Measurements from ENCODE around the gene KRTAP4-2. TPM values are rescaled to one million over a fixed set of nuclear protein-coding genes. Genes with fewer than 3 reads are reported as not detected.
"Not testable (repeated sequence)": the region's sequence is repeated elsewhere in the genome, so short reads cannot be mapped to it uniquely, and the experiment has no call there.

KRTAP4-2 gene
- total RNA-seq, result not detected in 2 replicates

DNA sequence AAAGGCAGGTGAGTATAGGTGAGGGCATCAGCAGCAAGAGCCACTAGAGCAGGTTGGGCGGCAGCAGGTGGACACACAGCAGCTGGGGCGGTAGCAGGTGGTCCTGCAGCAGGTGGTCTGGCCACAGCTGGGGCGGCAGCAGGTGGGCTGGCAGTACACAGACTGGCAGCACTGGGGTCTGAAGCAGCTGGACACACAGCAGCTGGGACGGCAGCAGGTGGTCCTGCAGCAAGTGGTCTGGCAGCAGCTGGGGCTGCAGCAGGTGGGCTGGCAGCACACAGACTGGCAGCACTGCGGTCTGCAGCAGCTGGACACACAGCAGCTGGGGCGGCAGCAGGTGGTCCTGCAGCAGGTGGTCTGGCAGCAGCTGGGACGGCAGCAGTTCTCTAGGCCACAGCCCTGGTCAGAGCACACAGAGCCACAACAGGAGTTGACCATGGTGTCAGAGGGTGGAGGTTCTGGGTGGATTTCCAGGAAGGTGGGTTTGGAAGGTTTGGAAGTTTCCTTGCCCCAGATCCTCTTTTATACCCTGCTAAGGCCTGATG, at the start of gene KRTAP4-2:
TSS of gene KRTAP4-2 (minus strand) at position 495 of the 545 bp plus-strand sequence. CDS start at position 438, 57 bp downstream.
- no peak within 1 kb of the TSS for H3K4me3 Mint-ChIP-seq (ENCODE audit: low read depth)
- no peak for DNase-seq (ENCODE audit: low spot score)
- no peaks in the 10 kb centered on the region for H3K4me1 Mint-ChIP-seq (ENCODE audit: low read depth)
- H3K27me3 Mint-ChIP-seq (ENCODE audit: low read depth), result peaks cover 3% of the 10 kb centered on the region
- H3K9me3 Mint-ChIP-seq, result no peaks in the 10 kb centered on the region
- no peak within 1 kb of the TSS for H3K27ac Mint-ChIP-seq
- no peaks in the 10 kb centered on the region for H3K36me3 Mint-ChIP-seq (ENCODE audit: low read depth)
- intact Hi-C loops (cut with micrococcal nuclease), result no loop called here

GRCh38 chr17:41226598-41227095, 48.6 kb upstream of the KRTAP4-2 start, which contains the start of gene KRTAP9-2:
KRTAP9-2 (plus strand) TSS chr17:41226648; CDS start chr17:41226655, 7 bp downstream.
- DNase-seq (ENCODE audit: low spot score); H3K9me3 Mint-ChIP-seq; H3K4me1 Mint-ChIP-seq (ENCODE audit: low read depth); intact Hi-C loops (cut with micrococcal nuclease); H3K27ac Mint-ChIP-seq; H3K27me3 Mint-ChIP-seq (ENCODE audit: low read depth); H3K36me3 Mint-ChIP-seq (ENCODE audit: low read depth); H3K4me3 Mint-ChIP-seq (ENCODE audit: low read depth): not testable (repeated sequence)

GRCh38 chr17:41226051-41226450, 48.0 kb upstream of the KRTAP4-2 start:
- H3K9me3 Mint-ChIP-seq, result no peaks in the 10 kb centered on the region
- no peak overlapping the region for H3K27ac Mint-ChIP-seq
- H3K36me3 Mint-ChIP-seq (ENCODE audit: low read depth), result no peaks in the 10 kb centered on the region
- DNase-seq (ENCODE audit: low spot score), result no peak
- intact Hi-C loops (cut with micrococcal nuclease), result no loop called here
- H3K4me3 Mint-ChIP-seq (ENCODE audit: low read depth), result no peak overlapping the region
- no peaks in the 10 kb centered on the region for H3K4me1 Mint-ChIP-seq (ENCODE audit: low read depth)
- peaks cover 11% of the 10 kb centered on the region for H3K27me3 Mint-ChIP-seq (ENCODE audit: low read depth)

DNA sequence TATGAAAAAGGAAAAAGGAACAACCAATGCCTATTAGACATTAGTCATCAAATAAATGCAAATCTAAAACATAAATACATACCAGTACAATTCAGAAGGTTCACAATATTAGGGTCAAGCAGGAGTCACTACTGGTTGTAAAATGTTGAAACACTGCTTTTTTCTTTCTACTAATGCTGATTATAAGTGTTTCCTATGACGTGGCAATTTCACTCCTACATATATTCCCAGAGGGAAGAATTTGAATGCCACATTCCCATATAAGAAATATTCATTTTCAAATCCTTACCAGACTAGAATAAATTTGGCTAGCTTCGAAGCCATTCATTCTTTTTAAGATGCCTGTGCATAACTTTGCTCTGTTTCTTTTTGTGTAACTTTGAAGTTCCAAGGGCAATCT, 45.8 kb upstream of the KRTAP4-2 start:
- H3K27ac Mint-ChIP-seq, result no peak overlapping the region
- DNase-seq (ENCODE audit: low spot score), result no peak
- no peaks in the 10 kb centered on the region for H3K36me3 Mint-ChIP-seq (ENCODE audit: low read depth)
- no peaks in the 10 kb centered on the region for H3K4me1 Mint-ChIP-seq (ENCODE audit: low read depth)
- H3K4me3 Mint-ChIP-seq (ENCODE audit: low read depth), result no peak overlapping the region
- peaks cover 8% of the 10 kb centered on the region for H3K27me3 Mint-ChIP-seq (ENCODE audit: low read depth)
- intact Hi-C loops (cut with micrococcal nuclease), result no loop called here
- no peaks in the 10 kb centered on the region for H3K9me3 Mint-ChIP-seq

DNA sequence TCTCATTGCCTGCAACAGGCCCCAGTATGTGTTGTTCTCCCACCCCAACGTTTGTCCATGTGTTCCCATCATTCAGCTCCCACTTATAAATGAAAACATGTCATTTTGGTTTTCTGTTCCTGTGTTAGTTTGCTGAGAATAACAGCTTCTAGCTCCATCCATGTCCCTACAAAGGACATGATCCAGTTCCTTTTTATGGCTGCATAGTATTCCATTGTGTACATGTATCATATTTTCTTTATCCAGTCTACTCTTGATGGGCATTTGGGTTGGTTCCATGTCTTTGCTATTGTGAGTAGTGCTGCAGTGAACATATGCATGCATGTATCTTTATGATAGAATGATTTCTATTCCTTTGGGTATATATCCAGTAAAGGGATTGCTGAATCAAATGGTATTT, 37.7 kb upstream of the KRTAP4-2 start:
- Mint-ChIP-seq H3K4me1 (ENCODE audit: low read depth) (no peaks in the 10 kb centered on the region), H3K4me3 (ENCODE audit: low read depth) (no peak overlapping the region), H3K9me3 (no peaks in the 10 kb centered on the region), H3K27me3 (ENCODE audit: low read depth) (peaks cover 2% of the 10 kb centered on the region), H3K27ac (no peak overlapping the region), H3K36me3 (ENCODE audit: low read depth) (no peaks in the 10 kb centered on the region)
- intact Hi-C loops (cut with micrococcal nuclease), result no loop called here
- no peak for DNase-seq (ENCODE audit: low spot score)

DNA sequence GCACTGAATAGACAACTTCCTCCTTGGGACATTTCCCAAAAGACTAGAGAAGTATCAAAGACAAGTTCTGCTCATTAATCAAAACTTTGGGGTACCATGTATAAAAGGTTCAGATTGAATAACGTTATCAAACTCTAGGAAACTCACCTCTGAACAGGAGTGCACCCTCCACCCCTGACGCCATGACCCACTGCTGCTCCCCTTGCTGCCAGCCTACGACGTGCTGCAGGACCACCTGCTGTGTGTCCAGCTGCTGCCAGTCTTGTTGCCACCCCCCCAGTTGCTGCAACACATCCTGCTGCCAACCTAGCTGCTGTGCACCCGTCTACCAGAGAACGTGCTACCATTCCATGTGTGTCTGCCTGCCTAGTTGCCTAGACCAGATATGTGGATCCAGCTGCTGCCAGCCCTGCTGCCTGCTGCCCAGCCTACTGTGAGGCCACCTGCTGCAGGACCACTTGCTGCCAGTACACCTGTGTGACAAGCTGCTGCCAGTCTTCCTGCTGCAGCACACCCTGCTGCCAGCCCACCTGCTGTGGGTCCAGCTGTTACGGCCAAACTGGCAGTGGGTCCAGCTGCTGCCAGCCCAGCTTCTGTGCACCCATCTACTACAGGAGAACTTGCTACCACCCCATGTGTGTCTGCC, 34.6 kb upstream of the KRTAP4-2 start:
- Mint-ChIP-seq H3K27me3 (ENCODE audit: low read depth) (peaks cover 15% of the 10 kb centered on the region), H3K4me1 (ENCODE audit: low read depth) (no peaks in the 10 kb centered on the region), H3K9me3 (no peaks in the 10 kb centered on the region), H3K27ac (no peak overlapping the region), H3K4me3 (ENCODE audit: low read depth) (no peak overlapping the region), H3K36me3 (ENCODE audit: low read depth) (no peaks in the 10 kb centered on the region)
- no peak for DNase-seq (ENCODE audit: low spot score)
- intact Hi-C loops (cut with micrococcal nuclease), result no loop called here

- Mint-ChIP-seq H3K4me1 (ENCODE audit: low read depth) (no peaks in the 10 kb centered on the region), H3K27ac (no peak overlapping the region), H3K9me3 (no peaks in the 10 kb centered on the region), H3K27me3 (ENCODE audit: low read depth) (peaks cover 15% of the 10 kb centered on the region), H3K36me3 (ENCODE audit: low read depth) (no peaks in the 10 kb centered on the region), H3K4me3 (ENCODE audit: low read depth) (no peak overlapping the region)
- DNase-seq (ENCODE audit: low spot score), result no peak
- intact Hi-C loops (cut with micrococcal nuclease), result no loop called here
Observed at GRCh38 chr17:41211845-41212466, 33.9 kb upstream of the KRTAP4-2 start.

- DNase-seq (ENCODE audit: low spot score), result no peak
- no peaks in the 10 kb centered on the region for H3K36me3 Mint-ChIP-seq (ENCODE audit: low read depth)
- H3K9me3 Mint-ChIP-seq, result no peaks in the 10 kb centered on the region
- no peaks in the 10 kb centered on the region for H3K4me1 Mint-ChIP-seq (ENCODE audit: low read depth)
- intact Hi-C loops (cut with micrococcal nuclease), result no loop called here
- H3K27ac Mint-ChIP-seq, result no peak overlapping the region
- peaks cover 8% of the 10 kb centered on the region for H3K27me3 Mint-ChIP-seq (ENCODE audit: low read depth)
- H3K4me3 Mint-ChIP-seq (ENCODE audit: low read depth), result no peak overlapping the region
Observed at GRCh38 chr17:41199421-41200078, 21.5 kb upstream of the KRTAP4-2 start.

DNA sequence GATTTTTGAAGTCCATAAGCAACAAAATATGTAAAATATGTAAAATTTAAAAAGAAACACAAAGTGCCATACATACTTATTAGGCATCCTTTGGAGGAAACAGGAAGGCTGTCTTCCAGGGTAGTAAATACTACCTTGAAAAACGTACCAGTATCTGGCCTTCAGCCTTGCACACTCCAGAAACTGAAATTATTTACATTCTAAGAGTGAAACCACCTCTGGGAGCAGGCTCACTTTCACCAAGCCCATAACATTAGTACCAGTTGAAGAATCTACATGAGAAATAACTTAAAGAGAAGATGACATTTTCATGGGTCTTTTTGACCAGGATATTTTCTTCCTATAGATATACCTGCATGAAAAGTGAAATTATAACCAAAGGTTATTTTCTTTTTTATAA, 18.0 kb upstream of the KRTAP4-2 start:
- intact Hi-C loops (cut with micrococcal nuclease), result no loop called here
- DNase-seq (ENCODE audit: low spot score), result no peak
- no peaks in the 10 kb centered on the region for H3K36me3 Mint-ChIP-seq (ENCODE audit: low read depth)
- H3K4me3 Mint-ChIP-seq (ENCODE audit: low read depth), result no peak overlapping the region
- H3K27me3 Mint-ChIP-seq (ENCODE audit: low read depth), result peaks cover 8% of the 10 kb centered on the region
- no peak overlapping the region for H3K27ac Mint-ChIP-seq
- H3K9me3 Mint-ChIP-seq, result no peaks in the 10 kb centered on the region
- no peaks in the 10 kb centered on the region for H3K4me1 Mint-ChIP-seq (ENCODE audit: low read depth)

DNA sequence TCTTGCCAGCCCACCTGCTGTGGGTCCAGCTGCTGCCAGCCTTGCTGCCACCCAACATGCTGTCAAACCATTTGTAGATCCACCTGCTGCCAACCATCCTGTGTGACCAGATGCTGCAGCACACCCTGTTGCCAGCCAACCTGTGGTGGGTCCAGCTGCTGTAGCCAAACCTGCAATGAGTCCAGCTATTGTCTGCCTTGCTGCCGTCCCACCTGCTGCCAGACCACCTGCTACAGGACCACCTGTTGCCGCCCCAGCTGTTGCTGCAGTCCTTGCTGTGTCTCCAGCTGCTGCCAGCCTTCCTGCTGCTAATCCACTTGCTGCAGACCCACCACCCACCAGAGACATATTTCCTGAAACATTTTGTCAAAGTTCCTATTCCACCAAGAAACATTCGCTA, 12.3 kb upstream of the KRTAP4-2 start:
- intact Hi-C loops (cut with micrococcal nuclease), result no loop called here
- no peak overlapping the region for H3K4me3 Mint-ChIP-seq (ENCODE audit: low read depth)

DNA sequence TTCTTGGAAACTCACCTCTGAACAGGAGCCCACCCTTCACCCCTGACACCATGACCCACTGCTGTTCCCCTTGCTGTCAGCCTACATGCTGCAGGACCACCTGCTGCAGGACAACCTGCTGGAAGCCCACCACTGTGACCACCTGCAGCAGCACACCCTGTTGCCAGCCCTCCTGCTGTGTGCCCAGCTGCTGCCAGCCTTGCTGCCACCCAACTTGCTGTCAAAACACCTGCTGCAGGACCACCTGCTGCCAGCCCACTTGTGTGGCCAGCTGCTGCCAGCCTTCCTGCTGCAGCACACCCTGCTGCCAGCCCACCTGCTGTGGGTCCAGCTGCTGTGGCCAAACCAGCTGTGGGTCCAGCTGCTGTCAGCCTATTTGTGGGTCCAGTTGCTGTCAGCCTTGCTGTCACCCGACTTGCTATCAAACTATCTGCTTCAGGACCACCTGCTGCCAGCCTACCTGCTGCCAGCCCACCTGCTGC, 11.9 kb upstream of the KRTAP4-2 start, which contains the start of gene KRTAP9-1:
TSS of gene KRTAP9-1 (plus strand) at position 51 of the 482 bp plus-strand sequence. CDS start at position 51, 0 bp downstream.
- H3K27ac Mint-ChIP-seq; H3K4me3 Mint-ChIP-seq (ENCODE audit: low read depth); intact Hi-C loops (cut with micrococcal nuclease); H3K36me3 Mint-ChIP-seq (ENCODE audit: low read depth); H3K4me1 Mint-ChIP-seq (ENCODE audit: low read depth); H3K9me3 Mint-ChIP-seq; DNase-seq (ENCODE audit: low spot score); H3K27me3 Mint-ChIP-seq (ENCODE audit: low read depth): not testable (repeated sequence)

More for the DNA sequence above, 12.3 kb upstream of the KRTAP4-2 start:
- Mint-ChIP-seq H3K27ac (no peak overlapping the region), H3K27me3 (ENCODE audit: low read depth) (peaks cover 3% of the 10 kb centered on the region), H3K9me3 (no peaks in the 10 kb centered on the region), H3K4me1 (ENCODE audit: low read depth) (no peaks in the 10 kb centered on the region), H3K36me3 (ENCODE audit: low read depth) (no peaks in the 10 kb centered on the region)
- no peak for DNase-seq (ENCODE audit: low spot score)

DNA sequence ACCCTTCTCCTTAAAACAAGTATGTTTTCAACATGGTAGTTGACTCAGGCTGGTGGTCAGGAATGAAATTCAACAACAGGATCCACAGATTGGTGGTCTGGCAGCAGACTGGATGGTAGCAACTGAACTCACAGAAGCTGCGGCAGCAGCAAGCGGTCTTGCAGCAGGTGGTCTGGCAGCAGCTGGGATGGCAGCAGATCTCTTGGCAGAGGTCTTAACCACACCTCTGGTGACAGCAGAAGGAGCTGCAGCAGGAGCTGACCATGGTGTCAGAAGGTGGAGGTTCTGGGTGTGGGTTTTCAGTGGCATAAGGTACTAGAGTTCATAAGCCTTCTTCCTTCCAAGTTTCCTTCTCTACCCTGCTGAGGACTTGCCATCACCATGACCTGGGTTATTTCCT, 8.9 kb upstream of the KRTAP4-2 start:
- no peak for DNase-seq (ENCODE audit: low spot score)
- H3K9me3 Mint-ChIP-seq, result no peaks in the 10 kb centered on the region
- H3K27ac Mint-ChIP-seq, result no peak overlapping the region
- H3K4me1 Mint-ChIP-seq (ENCODE audit: low read depth), result no peaks in the 10 kb centered on the region
- peaks cover 6% of the 10 kb centered on the region for H3K27me3 Mint-ChIP-seq (ENCODE audit: low read depth)
- intact Hi-C loops (cut with micrococcal nuclease), result no loop called here
- H3K4me3 Mint-ChIP-seq (ENCODE audit: low read depth), result no peak overlapping the region
- H3K36me3 Mint-ChIP-seq (ENCODE audit: low read depth), result no peaks in the 10 kb centered on the region
